ENCODE measurements around the gene CUL7. TPM values are rescaled to one million over a fixed set of nuclear protein-coding genes. Genes with fewer than 3 reads are reported as not detected.

CUL7 gene
- total and polyA plus RNA-seq, 7 experiments from 2014 or later, result 2.9 to 14.5 (median 11.6) TPM

- H3K9me3 ChIP-seq (ENCODE audit: control insufficient read depth in 2 of 3, low read length in 3 of 3), result no peaks in the 10 kb centered on the region
- H3K36me3 Mint-ChIP-seq, result peaks cover 8 to 35% (median 22%) of the 10 kb centered on the region in 5 donors
- H3K27ac Mint-ChIP-seq, result peak overlapping the region; percentile 7 to 84 (median 74)
- ATAC-seq (no peak), DNase-seq (no peak)
- no peaks in the 10 kb centered on the region for H3K9me3 Mint-ChIP-seq
- no peaks in the 10 kb centered on the region for H3K27me3 Mint-ChIP-seq
- peaks cover 11 to 18% of the 10 kb centered on the region in 2 donors for H3K4me1 ChIP-seq (ENCODE audit: control insufficient read depth in 2 of 2, insufficient read depth in 2 of 2, low read length in 2 of 2)
- H3K4me3 ChIP-seq (ENCODE audit: low read length), result no peak overlapping the region
- no peak overlapping the region for H3K27ac ChIP-seq (ENCODE audit: low read depth, low read length)
- peaks cover 10 to 37% (median 27%) of the 10 kb centered on the region in 7 donors for H3K4me1 Mint-ChIP-seq
- H3K4me3 Mint-ChIP-seq, result peak overlapping the region in 6 of 10 donors; percentile 30 to 68 (median 54)
- no peaks in the 10 kb centered on the region for H3K27me3 ChIP-seq (ENCODE audit: control insufficient read depth in 2 of 2, insufficient read depth in 2 of 2, low read length in 2 of 2)
- intact Hi-C loops (cut with micrococcal nuclease), result no loop called here
- ChIA-PET CTCF (interaction anchor here (0.5 to 1.3 kb wide), 2 partner anchors 30 to 217 kb away, joined by 3 to 4 read pairs; partner anchors contain the start of gene CUL7), POLR2A (interaction anchor here (1.0 to 4.8 kb wide), 6 partner anchors 10 to 150 kb away, joined by 3 to 31 read pairs (median 6); partner anchors contain the start of genes CNPY3, KLC4, KLHDC3 and MRPL2)
- peaks cover 14 to 55% (median 20%) of the 10 kb centered on the region in 3 experiments for H3K36me3 ChIP-seq (ENCODE audit: control insufficient read depth in 2 of 3, insufficient read depth in 3 of 3, low read length in 3 of 3)
Measured at GRCh38 chr6:43024436-43024835, 29.2 kb downstream of the CUL7 start.

DNA sequence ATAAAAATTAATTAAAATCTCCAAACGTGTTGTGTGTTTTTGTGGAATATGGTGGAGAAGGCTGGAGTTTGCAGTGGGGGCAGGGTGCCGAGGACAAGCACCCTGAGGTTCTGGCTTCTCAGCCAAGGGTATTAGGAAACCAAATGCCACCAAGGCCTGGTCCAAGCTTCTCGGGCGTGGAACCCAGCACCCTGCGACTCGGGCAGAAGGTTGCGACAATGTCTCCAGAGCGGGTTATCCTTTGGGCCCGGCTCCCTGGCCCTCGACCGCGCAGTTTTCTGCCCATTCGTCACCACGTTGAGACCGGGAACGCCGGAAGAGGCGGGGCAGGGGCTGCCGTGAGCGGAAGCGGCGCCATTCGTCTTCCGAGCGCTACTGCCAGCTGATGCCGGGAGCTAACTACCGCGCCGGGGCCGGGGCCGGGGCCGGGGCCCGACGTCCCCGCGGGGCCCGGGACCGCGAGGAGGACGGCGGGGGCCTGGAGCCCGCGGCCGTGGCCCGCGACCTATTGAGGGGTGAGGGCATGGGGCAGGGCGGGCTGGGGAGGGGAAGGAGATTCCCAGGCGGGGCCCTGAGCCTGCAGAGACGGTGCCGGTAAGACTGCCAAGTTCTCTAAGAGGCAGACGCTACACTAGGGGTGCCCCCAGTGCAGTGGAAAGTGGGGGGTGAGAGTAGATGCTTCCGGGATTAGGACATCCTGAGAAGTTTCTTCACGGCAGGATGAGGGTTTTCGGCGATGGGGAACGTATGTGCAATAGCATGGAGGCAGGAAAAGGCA lies 32.2 kb downstream of the CUL7 start, which contains the start of gene RRP36:
Gene RRP36 (plus strand): TSS at position 354 of the 778 bp plus-strand sequence. CDS start 32 bp downstream, at position 386.
- ATAC-seq, result peak; percentile 88
- POLR2A ChIA-PET, result interaction anchor here (0.6 to 4.8 kb wide), 11 partner anchors 10 to 131 kb away, joined by 3 to 31 read pairs (median 4); partner anchors contain the start of genes CNPY3, CUL7, KLC4 and MRPL2
- peaks cover 11 to 19% of the 10 kb centered on the region in 2 donors for H3K4me1 ChIP-seq (ENCODE audit: control insufficient read depth in 2 of 2, insufficient read depth in 2 of 2, low read length in 2 of 2)
- H3K4me3 ChIP-seq (ENCODE audit: low read length), result peak within 1 kb of the TSS; percentile 89
- peaks cover 11 to 55% (median 18%) of the 10 kb centered on the region in 3 experiments for H3K36me3 ChIP-seq (ENCODE audit: control insufficient read depth in 2 of 3, insufficient read depth in 3 of 3, low read length in 3 of 3)
- no peaks in the 10 kb centered on the region for H3K9me3 ChIP-seq (ENCODE audit: control insufficient read depth in 2 of 3, low read length in 3 of 3)
- H3K27ac ChIP-seq (ENCODE audit: low read depth, low read length), result peak within 1 kb of the TSS; percentile 81
- CTCF ChIA-PET, result interaction anchor here (0.6 to 1.0 kb wide), 3 partner anchors 23 to 124 kb away, joined by 3 to 4 read pairs (median 3); partner anchors contain the start of gene CUL7
- Mint-ChIP-seq H3K27ac (peak within 1 kb of the TSS; percentile 74 to 97 (median 93)), H3K4me3 (peak within 1 kb of the TSS; percentile 95 to 99 (median 98)), H3K27me3 (no peaks in the 10 kb centered on the region), H3K36me3 (peaks cover 8 to 43% (median 21%) of the 10 kb centered on the region in 5 donors), H3K4me1 (peaks cover 23 to 60% (median 41%) of the 10 kb centered on the region in 7 donors), H3K9me3 (no peaks in the 10 kb centered on the region)
- no peaks in the 10 kb centered on the region for H3K27me3 ChIP-seq (ENCODE audit: control insufficient read depth in 2 of 2, insufficient read depth in 2 of 2, low read length in 2 of 2)
- peak; percentile 33 to 76 (median 51) for DNase-seq
- intact Hi-C loops (cut with micrococcal nuclease), result loop anchor here (1.0 to 2.0 kb wide), 5 partner anchors 7 to 120 kb away; partner anchors contain the start of genes KLC4 (in 2 of the 2), MRPL2 (in 2 of the 2), CUL7 (in 1 of the 2) and KLHDC3 (in 1 of the 2)

DNA sequence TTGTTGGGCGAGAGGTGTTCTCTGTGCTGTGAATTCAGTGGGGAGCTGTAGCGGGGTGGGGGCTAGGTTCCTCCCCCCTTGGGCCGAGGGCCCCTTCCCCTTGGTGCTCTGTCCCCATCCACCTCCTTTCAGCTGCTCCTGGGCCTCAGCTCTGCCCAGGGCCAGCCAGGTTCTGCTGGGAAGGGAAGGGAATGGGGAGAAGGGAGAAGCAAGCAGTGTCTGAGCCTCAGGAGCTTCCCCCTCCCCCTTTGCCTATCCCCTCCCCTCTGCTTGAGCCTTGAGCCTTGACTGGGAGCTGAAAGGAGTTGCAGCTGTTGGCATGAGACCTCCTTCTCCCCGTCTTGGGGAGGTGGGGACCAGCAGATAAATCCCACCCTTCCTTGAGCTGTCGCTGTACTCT lies 32.8 kb downstream of the CUL7 start:
- Mint-ChIP-seq H3K27me3 (no peaks in the 10 kb centered on the region), H3K36me3 (peaks cover 8 to 43% (median 21%) of the 10 kb centered on the region in 5 donors), H3K4me1 (peaks cover 29 to 66% (median 47%) of the 10 kb centered on the region in 7 donors), H3K9me3 (no peaks in the 10 kb centered on the region), H3K27ac (peak overlapping the region in 8 of 9 donors; percentile 52 to 93 (median 85)), H3K4me3 (peak overlapping the region in 9 of 10 donors; percentile 86 to 99 (median 98))
- H3K27me3 ChIP-seq (ENCODE audit: control insufficient read depth in 2 of 2, insufficient read depth in 2 of 2, low read length in 2 of 2), result no peaks in the 10 kb centered on the region
- H3K27ac ChIP-seq (ENCODE audit: low read depth, low read length), result peak overlapping the region; percentile 81
- ChIA-PET CTCF (interaction anchor here (0.8 to 1.0 kb wide), 2 partner anchors 33 to 125 kb away, joined by 3 to 4 read pairs; partner anchors contain the start of gene CUL7), POLR2A (interaction anchor here (0.7 to 4.8 kb wide), 11 partner anchors 9 to 131 kb away, joined by 3 to 31 read pairs (median 4); partner anchors contain the start of genes CNPY3, CUL7, KLC4 and MRPL2)
- DNase-seq (no peak), ATAC-seq (no peak)
- H3K9me3 ChIP-seq (ENCODE audit: control insufficient read depth in 2 of 3, low read length in 3 of 3), result no peaks in the 10 kb centered on the region
- H3K4me3 ChIP-seq (ENCODE audit: low read length), result peak overlapping the region; percentile 89
- H3K36me3 ChIP-seq (ENCODE audit: control insufficient read depth in 2 of 3, insufficient read depth in 3 of 3, low read length in 3 of 3), result peaks cover 8 to 52% (median 18%) of the 10 kb centered on the region in 3 experiments
- H3K4me1 ChIP-seq (ENCODE audit: control insufficient read depth in 2 of 2, insufficient read depth in 2 of 2, low read length in 2 of 2), result peaks cover 11 to 24% of the 10 kb centered on the region in 2 donors
- intact Hi-C loops (cut with micrococcal nuclease), result loop anchor here (1.0 kb wide), 3 partner anchors 32 to 120 kb away; partner anchors contain the start of genes CUL7 (in 1 of the 2), KLC4 (in 1 of the 2) and MRPL2 (in 1 of the 2)

GRCh38 chr6:43020052-43020705 lies 33.5 kb downstream of the CUL7 start:
- Mint-ChIP-seq H3K36me3 (peaks cover 8 to 41% (median 21%) of the 10 kb centered on the region in 5 donors), H3K4me1 (peaks cover 30 to 71% (median 49%) of the 10 kb centered on the region in 7 donors), H3K27me3 (no peaks in the 10 kb centered on the region), H3K27ac (peak overlapping the region in 8 of 9 donors; percentile 38 to 87 (median 64)), H3K9me3 (no peaks in the 10 kb centered on the region), H3K4me3 (peak overlapping the region; percentile 40 to 99 (median 63))
- H3K9me3 ChIP-seq (ENCODE audit: control insufficient read depth in 2 of 3, low read length in 3 of 3), result no peaks in the 10 kb centered on the region
- H3K4me3 ChIP-seq (ENCODE audit: low read length), result no peak overlapping the region
- peaks cover 7 to 46% (median 16%) of the 10 kb centered on the region in 3 experiments for H3K36me3 ChIP-seq (ENCODE audit: control insufficient read depth in 2 of 3, insufficient read depth in 3 of 3, low read length in 3 of 3)
- CTCF ChIA-PET, result interaction anchor here (1.0 kb wide), 1 partner anchor 33 kb away, joined by 4 read pairs; the partner anchor contains the start of gene CUL7
- no peak for ATAC-seq
- intact Hi-C loops (cut with micrococcal nuclease), result no loop called here
- POLR2A ChIA-PET, result interaction anchor here (0.7 to 4.8 kb wide), 9 partner anchors 9 to 91 kb away, joined by 3 to 31 read pairs (median 4); partner anchors contain the start of genes CNPY3, CUL7, KLC4 and MRPL2
- no peaks in the 10 kb centered on the region for H3K27me3 ChIP-seq (ENCODE audit: control insufficient read depth in 2 of 2, insufficient read depth in 2 of 2, low read length in 2 of 2)
- DNase-seq, result no peak
- peaks cover 14 to 28% of the 10 kb centered on the region in 2 donors for H3K4me1 ChIP-seq (ENCODE audit: control insufficient read depth in 2 of 2, insufficient read depth in 2 of 2, low read length in 2 of 2)
- no peak overlapping the region for H3K27ac ChIP-seq (ENCODE audit: low read depth, low read length)

DNA sequence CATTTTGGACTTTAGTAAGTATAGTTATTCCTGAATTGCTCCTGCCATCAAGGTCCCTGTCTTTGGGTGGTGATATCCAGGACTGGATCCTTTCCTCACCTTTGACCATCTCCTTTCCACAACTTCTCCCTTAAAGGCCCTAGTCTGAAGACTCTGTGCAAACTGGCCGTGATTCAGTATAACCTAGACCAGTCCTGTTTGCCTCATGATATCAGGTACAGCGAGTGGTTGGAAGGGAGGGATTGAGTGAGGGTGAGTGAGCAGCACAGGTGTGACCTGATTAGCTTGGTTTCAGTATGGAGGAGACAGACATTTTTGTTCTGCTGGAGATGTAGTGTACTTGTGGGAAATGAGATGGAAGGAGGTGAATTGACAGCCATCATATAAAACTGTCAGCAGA lies 34.5 kb downstream of the CUL7 start:
- Histone ChIP-seq H3K27ac (ENCODE audit: low read depth, low read length) (no peak overlapping the region), H3K9me3 (ENCODE audit: control insufficient read depth in 2 of 3, low read length in 3 of 3) (no peaks in the 10 kb centered on the region), H3K4me1 (ENCODE audit: control insufficient read depth in 2 of 2, insufficient read depth in 2 of 2, low read length in 2 of 2) (peaks cover 23 to 31% of the 10 kb centered on the region in 2 donors), H3K36me3 (ENCODE audit: control insufficient read depth in 2 of 3, insufficient read depth in 3 of 3, low read length in 3 of 3) (peaks cover 0 to 36% (median 8%) of the 10 kb centered on the region in 3 experiments), H3K27me3 (ENCODE audit: control insufficient read depth in 2 of 2, insufficient read depth in 2 of 2, low read length in 2 of 2) (no peaks in the 10 kb centered on the region), H3K4me3 (ENCODE audit: low read length) (no peak overlapping the region)
- Mint-ChIP-seq H3K27me3 (no peaks in the 10 kb centered on the region), H3K36me3 (peaks cover 3 to 32% (median 15%) of the 10 kb centered on the region in 5 donors), H3K9me3 (peaks cover 0 to under 1% (median 0%) of the 10 kb centered on the region in 11 donors), H3K4me3 (peak overlapping the region in 6 of 10 donors; percentile 1 to 45 (median 22)), H3K4me1 (peaks cover 33 to 73% (median 50%) of the 10 kb centered on the region in 7 donors), H3K27ac (peak overlapping the region in 5 of 9 donors; percentile 10 to 84 (median 47))
- DNase-seq (no peak), ATAC-seq (no peak)
- intact Hi-C loops (cut with micrococcal nuclease), result no loop called here
- ChIA-PET POLR2A (interaction anchor here (1.4 to 1.8 kb wide), 2 partner anchors 10 to 40 kb away, joined by 3 to 4 read pairs; partner anchors contain the start of genes KLC4 and MRPL2), CTCF (no interaction called here)
